NCI-H2227 (cell line): ENCODE measurements around the gene C19orf44.
"Not testable (repeated sequence)": the region's sequence is repeated elsewhere in the genome, so short reads cannot be mapped to it uniquely, and the experiment has no call there.

Source experiments
- DNase-seq: peaks from one replicate; lab custom pipeline; 2025; ENCODE audit not compliant: unreplicated experiment; lab: John Stamatoyannopoulos, UW

The C19orf44 gene

GRCh38 chr19:16532440-16533234 lies 36.4 kb downstream of the C19orf44 start:
- DNase-seq = no peak

- no peak for DNase-seq
Observed at GRCh38 chr19:16535381-16535780, 39.2 kb downstream of the C19orf44 start.

GRCh38 chr19:16536130-16536529 lies 39.9 kb downstream of the C19orf44 start:
- no peak for DNase-seq

- no peak for DNase-seq
Observed at GRCh38 chr19:16537111-16537510, 40.9 kb downstream of the C19orf44 start.

GRCh38 chr19:16540948-16541347 lies 44.8 kb downstream of the C19orf44 start:
- no peak for DNase-seq

GRCh38 chr19:16541526-16542044 lies 45.4 kb downstream of the C19orf44 start:
- DNase-seq = peak; percentile 53

GRCh38 chr19:16542045-16542909 lies 46.1 kb downstream of the C19orf44 start, which contains the start of gene CHERP:
Gene CHERP (minus strand): TSS chr19:16542437. CDS start chr19:16542378, 59 bp downstream.
- peak; percentile 96 for DNase-seq

- no peak for DNase-seq
Observed at GRCh38 chr19:16542910-16543472, 46.8 kb downstream of the C19orf44 start.

- DNase-seq = not testable (repeated sequence)
Observed at GRCh38 chr19:16543734-16544133, 47.5 kb downstream of the C19orf44 start.

GRCh38 chr19:16544473-16545231 lies 48.5 kb downstream of the C19orf44 start:
- DNase-seq = no peak

GRCh38 chr19:16548956-16549355 lies 52.8 kb downstream of the C19orf44 start:
- no peak for DNase-seq

GRCh38 chr19:16551902-16552301 lies 55.7 kb downstream of the C19orf44 start:
- not testable (repeated sequence) for DNase-seq

GRCh38 chr19:16554776-16555175 lies 58.6 kb downstream of the C19orf44 start:
- DNase-seq = no peak

- no peak for DNase-seq
Observed at GRCh38 chr19:16559780-16560276, 63.6 kb downstream of the C19orf44 start.

- no peak for DNase-seq
Observed at GRCh38 chr19:16561382-16561781, 65.2 kb downstream of the C19orf44 start.

- DNase-seq = no peak
Observed at GRCh38 chr19:16562608-16563025, 66.4 kb downstream of the C19orf44 start.

GRCh38 chr19:16564842-16565241 lies 68.6 kb downstream of the C19orf44 start:
- no peak for DNase-seq

GRCh38 chr19:16566161-16566560 lies 70.0 kb downstream of the C19orf44 start:
- DNase-seq = no peak

- DNase-seq = no peak
Observed at GRCh38 chr19:16566702-16567101, 70.5 kb downstream of the C19orf44 start.

GRCh38 chr19:16569609-16570320 lies 73.6 kb downstream of the C19orf44 start:
- no peak for DNase-seq
